Naive thymus-derived CD4-positive, alpha-beta T cell (primary cell): ENCODE data around the gene NTHL1. TPM values are rescaled to one million over a fixed set of nuclear protein-coding genes. Genes with fewer than 3 reads are reported as not detected.
A peak's percentile ranks its signal among the peaks of the same experiment; 100 is the strongest.

Source experiments
- ATAC-seq: fragments of 150-1000 bp; cut with Tn5 transposase; 2 replicates; pipeline ENCODE4 v1.10.0; 2021; ENCODE audit warnings: mild to moderate bottlenecking, moderate library complexity
- CTCF ChIA-PET: fragments of 350-600 bp; sonication (Branson Sonifier 250); formaldehyde crosslinking; loops from one replicate; lab custom pipeline; 2021; ENCODE audit warnings: antibody characterized with exemption; lab: Charles Lee
- POLR2A ChIA-PET: fragments of 350-600 bp; sonication (Branson Sonifier 250); formaldehyde crosslinking; loops from one replicate; lab custom pipeline; 2021; ENCODE audit warnings: antibody characterized with exemption, inconsistent platforms; lab: Charles Lee
- DNase-seq, 9 donors: peaks; one replicate each; pipeline versions ENCODE4 v3.0.0 to v3.0.0-alpha.2; 2020 to 2022; ENCODE audit warnings: mixed read lengths in 1 of 9
- H3K27ac ChIP-seq: one replicate; pipeline ENCODE4 v1.7.0; 2013; ENCODE audit warnings: mild to moderate bottlenecking, low read depth, low read length, moderate library complexity
- H3K27me3 ChIP-seq, 2 donors: one replicate each; pipeline ENCODE4 v1.7.0; 2013; ENCODE audit warnings: low read length in 2 of 2, mild to moderate bottlenecking in 2 of 2, moderate library complexity in 2 of 2; ENCODE audit not compliant: control insufficient read depth in 2 of 2, insufficient read depth in 2 of 2
- H3K36me3 ChIP-seq, 3 experiments: 1 replicate in 2 of 3; 2 replicates in 1 of 3; pipeline ENCODE4 v1.7.0; 2013; ENCODE audit warnings: low read length in 3 of 3, mild to moderate bottlenecking in 3 of 3, moderate library complexity in 1 of 3; ENCODE audit not compliant: insufficient read depth in 3 of 3, control insufficient read depth in 2 of 3
- H3K4me1 ChIP-seq, 2 donors: one replicate each; pipeline ENCODE4 v1.7.0; 2013; ENCODE audit warnings: low read length in 2 of 2, mild to moderate bottlenecking in 2 of 2, moderate library complexity in 1 of 2; ENCODE audit not compliant: control insufficient read depth in 2 of 2, insufficient read depth in 2 of 2
- H3K4me3 ChIP-seq: 2 replicates; pipeline ENCODE4 v1.7.0; 2013; ENCODE audit warnings: mild to moderate bottlenecking, low read length
- H3K9me3 ChIP-seq, 3 experiments: 1 replicate in 2 of 3; 2 replicates in 1 of 3; pipeline ENCODE4 v1.7.0; 2013; ENCODE audit warnings: low read length in 3 of 3; ENCODE audit not compliant: control insufficient read depth in 2 of 3
- H3K27ac Mint-ChIP-seq, 9 donors: one replicate each; pipeline ENCODE4 v1.8.0; 2020 to 2022; ENCODE audit warnings: mixed read lengths in 9 of 9, mild to moderate bottlenecking in 8 of 9, moderate library complexity in 5 of 9, inconsistent platforms in 2 of 9
- H3K27me3 Mint-ChIP-seq, 5 donors: one replicate each; pipeline ENCODE4 v1.8.0; 2021 to 2022; ENCODE audit warnings: mixed read lengths in 5 of 5, mild to moderate bottlenecking in 1 of 5
- H3K36me3 Mint-ChIP-seq, 5 donors: one replicate each; pipeline ENCODE4 v1.8.0; 2020 to 2022; ENCODE audit warnings: mixed read lengths in 5 of 5, mild to moderate bottlenecking in 3 of 5, inconsistent platforms in 1 of 5
- H3K4me1 Mint-ChIP-seq, 7 donors: one replicate each; pipeline ENCODE4 v1.8.0; 2020 to 2022; ENCODE audit warnings: mixed read lengths in 7 of 7, mild to moderate bottlenecking in 3 of 7, inconsistent platforms in 1 of 7
- H3K4me3 Mint-ChIP-seq, 10 donors: one replicate each; pipeline ENCODE4 v1.8.0; 2020 to 2022; ENCODE audit warnings: mild to moderate bottlenecking in 10 of 10, mixed read lengths in 10 of 10, moderate library complexity in 6 of 10, inconsistent platforms in 2 of 10
- H3K9me3 Mint-ChIP-seq, 11 donors: one replicate each; pipeline ENCODE4 v1.8.0; 2020 to 2022; ENCODE audit warnings: mixed read lengths in 11 of 11, mild to moderate bottlenecking in 4 of 11, inconsistent platforms in 1 of 11, moderate library complexity in 1 of 11
- intact Hi-C, 2 donors: fragments of 100-400 bp; cut with micrococcal nuclease; formaldehyde crosslinking; loops; one replicate each; pipeline ENCODE4 v1.15.1; 2023
- polyA plus RNA-seq, 2 donors: library from polyadenylated mRNA; unstranded; fragments of 300-500 nt; fragmentation: Illumina TruSeq; gene quantifications; one replicate each; pipeline ENCODE4 v1.2.3, GENCODE V29; 2021
- total RNA-seq, 6 experiments: library from RNA in 5 of 6; stranded (reverse) in 5 of 6; gene quantifications; 1 replicate in 5 of 6; 2 replicates in 1 of 6; pipeline ENCODE4 v1.2.3 and lab custom pipeline; 2021 to 2026

Gene NTHL1
- total and polyA plus RNA-seq, 7 experiments from 2014 or later = 4.4 to 27.0 (median 9.4) TPM

DNA sequence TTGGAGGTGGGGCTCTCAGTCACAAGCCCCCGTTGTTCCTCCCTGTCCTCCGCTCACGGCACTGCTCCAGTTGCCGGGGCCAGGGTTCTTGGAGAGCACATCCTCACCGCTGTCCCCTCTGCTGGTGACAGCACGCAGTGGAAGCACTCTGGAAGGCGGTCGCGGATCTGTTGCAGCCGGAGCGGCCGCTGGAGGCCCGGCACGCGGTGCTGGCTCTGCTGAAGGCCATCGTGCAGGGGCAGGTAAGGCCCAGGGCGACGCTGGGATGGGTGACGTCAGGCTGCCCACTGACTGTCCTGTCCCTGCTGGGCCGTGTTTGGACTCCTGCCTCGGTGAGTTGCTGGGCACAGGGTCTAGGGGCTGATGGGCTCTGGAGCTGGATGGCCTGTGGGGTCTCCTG, 5.6 kb upstream of the NTHL1 start:
- no peak for DNase-seq
- Mint-ChIP-seq H3K4me3 (no peak overlapping the region), H3K27me3 (no peaks in the 10 kb centered on the region), H3K4me1 (peaks cover 7 to 16% (median 11%) of the 10 kb centered on the region in 7 donors), H3K36me3 (peaks cover 0 to 7% (median 0%) of the 10 kb centered on the region in 5 donors), H3K9me3 (no peaks in the 10 kb centered on the region), H3K27ac (no peak overlapping the region)
- no peak overlapping the region for H3K4me3 ChIP-seq
- ChIA-PET POLR2A (no interaction called here), CTCF (no interaction called here)
- H3K36me3 ChIP-seq = peaks cover 0 to 75% (median 6%) of the 10 kb centered on the region in 3 experiments
- intact Hi-C loops = no loop called here
- no peak for ATAC-seq
- no peaks in the 10 kb centered on the region for H3K27me3 ChIP-seq
- H3K27ac ChIP-seq = no peak overlapping the region
- peaks cover 6% of the 10 kb centered on the region in 2 donors for H3K4me1 ChIP-seq
- no peaks in the 10 kb centered on the region for H3K9me3 ChIP-seq

DNA sequence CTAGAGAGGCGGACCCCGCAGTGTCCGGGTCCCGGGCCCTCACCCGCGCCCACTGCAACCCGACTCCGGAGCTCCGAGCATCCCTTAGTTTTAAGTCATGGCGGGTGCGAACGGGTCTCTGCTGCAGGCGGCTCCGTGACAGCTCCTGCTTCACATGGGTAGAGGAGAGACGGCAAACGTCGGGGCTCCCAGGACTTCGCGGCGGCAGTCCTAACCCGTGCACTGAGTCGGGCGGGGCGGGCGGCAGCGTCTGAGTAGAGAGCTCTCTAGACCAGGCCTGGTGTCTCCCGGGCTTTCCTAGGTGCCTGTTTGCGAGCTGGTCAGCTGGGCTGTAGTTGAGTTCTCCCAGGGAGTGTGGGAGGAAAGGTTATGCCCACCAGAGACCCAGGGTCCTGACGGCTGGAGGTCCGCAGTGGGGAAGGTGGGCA, 496 bp upstream of the NTHL1 start:
- H3K36me3 Mint-ChIP-seq = peaks cover 0 to 5% (median 0%) of the 10 kb centered on the region in 5 donors
- ChIA-PET CTCF (interaction anchor here (1.0 to 1.6 kb wide), 3 partner anchors 9 to 105 kb away, joined by 3 to 6 read pairs (median 3); no protein-coding TSS in a partner anchor), POLR2A (interaction anchor here (0.6 to 3.4 kb wide), 7 partner anchors 21 to 473 kb away, joined by 3 to 25 read pairs (median 3); partner anchors contain the start of genes NHERF2, RPS2, TBL3 and TRAF7)
- Histone ChIP-seq H3K36me3 (peaks cover 0 to 35% (median 3%) of the 10 kb centered on the region in 3 experiments), H3K9me3 (no peaks in the 10 kb centered on the region), H3K4me3 (peak overlapping the region; percentile 72), H3K27ac (peak overlapping the region; percentile 82), H3K27me3 (no peaks in the 10 kb centered on the region), H3K4me1 (peaks cover 6 to 12% of the 10 kb centered on the region in 2 donors)
- intact Hi-C loops = loop anchor here (5.0 kb wide), 2 partner anchors 41 to 219 kb away; partner anchors contain the start of genes RNPS1 (in 1 of the 2) and ZNF598 (in 1 of the 2)
- ATAC-seq (no peak), DNase-seq (no peak)
- H3K27me3 Mint-ChIP-seq = no peaks in the 10 kb centered on the region
- peak overlapping the region; percentile 82 to 97 (median 90) for H3K4me3 Mint-ChIP-seq
- peak overlapping the region in 7 of 9 donors; percentile 64 to 91 (median 82) for H3K27ac Mint-ChIP-seq
- H3K4me1 Mint-ChIP-seq = peaks cover 17 to 23% (median 20%) of the 10 kb centered on the region in 7 donors
- H3K9me3 Mint-ChIP-seq = no peaks in the 10 kb centered on the region

DNA sequence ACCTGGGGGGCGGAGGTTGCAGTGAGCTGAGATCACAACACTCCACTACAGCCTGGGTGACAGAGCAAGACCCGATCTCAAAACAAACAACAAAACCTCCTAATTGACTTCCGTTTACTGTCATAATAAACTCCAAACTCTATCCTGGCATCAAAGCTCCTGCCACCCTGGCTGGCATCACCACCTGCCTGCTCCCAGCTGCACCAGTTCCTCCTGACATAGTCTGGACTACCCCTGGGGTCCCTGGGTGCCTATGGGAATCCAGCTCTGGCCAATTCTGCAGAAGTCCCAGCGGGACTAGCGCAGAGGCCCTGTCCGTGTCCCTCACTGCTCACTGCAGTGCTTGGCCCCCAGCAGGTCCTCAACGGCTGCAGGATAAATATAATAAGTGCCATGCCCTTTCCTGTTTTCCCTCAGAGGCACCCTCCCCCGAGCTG, 723 bp downstream of the NTHL1 start:
- peak overlapping the region; percentile 82 to 97 (median 93) for H3K4me3 Mint-ChIP-seq
- peaks cover 6 to 12% of the 10 kb centered on the region in 2 donors for H3K4me1 ChIP-seq
- ChIA-PET POLR2A (interaction anchor here (0.7 to 3.4 kb wide), 5 partner anchors 13 to 108 kb away, joined by 3 to 25 read pairs (median 4); partner anchors contain the start of genes NHERF2, RPS2 and TRAF7), CTCF (interaction anchor here (0.7 to 1.6 kb wide), 6 partner anchors 7 to 1240 kb away, joined by 3 to 6 read pairs (median 3); partner anchors contain the start of gene HAGH)
- intact Hi-C loops = loop anchor here (1.0 to 5.0 kb wide), 11 partner anchors 24 to 220 kb away; partner anchors contain the start of genes ZNF598 (in 2 of the 2), E4F1 (in 1 of the 2), FAHD1 (in 1 of the 2) and HAGH (in 1 of the 2)
- H3K27me3 Mint-ChIP-seq = no peaks in the 10 kb centered on the region
- H3K9me3 Mint-ChIP-seq = no peaks in the 10 kb centered on the region
- peaks cover 0 to 5% (median 0%) of the 10 kb centered on the region in 5 donors for H3K36me3 Mint-ChIP-seq
- no peaks in the 10 kb centered on the region for H3K27me3 ChIP-seq
- H3K27ac ChIP-seq = peak overlapping the region; percentile 82
- H3K36me3 ChIP-seq = peaks cover 0 to 22% (median 3%) of the 10 kb centered on the region in 3 experiments
- H3K4me1 Mint-ChIP-seq = peaks cover 14 to 23% (median 19%) of the 10 kb centered on the region in 7 donors
- peak overlapping the region; percentile 72 for H3K4me3 ChIP-seq
- H3K9me3 ChIP-seq = no peaks in the 10 kb centered on the region
- ATAC-seq = no peak
- peak overlapping the region in 5 of 9 donors; percentile 12 to 80 (median 57) for H3K27ac Mint-ChIP-seq
- DNase-seq = no peak

DNA sequence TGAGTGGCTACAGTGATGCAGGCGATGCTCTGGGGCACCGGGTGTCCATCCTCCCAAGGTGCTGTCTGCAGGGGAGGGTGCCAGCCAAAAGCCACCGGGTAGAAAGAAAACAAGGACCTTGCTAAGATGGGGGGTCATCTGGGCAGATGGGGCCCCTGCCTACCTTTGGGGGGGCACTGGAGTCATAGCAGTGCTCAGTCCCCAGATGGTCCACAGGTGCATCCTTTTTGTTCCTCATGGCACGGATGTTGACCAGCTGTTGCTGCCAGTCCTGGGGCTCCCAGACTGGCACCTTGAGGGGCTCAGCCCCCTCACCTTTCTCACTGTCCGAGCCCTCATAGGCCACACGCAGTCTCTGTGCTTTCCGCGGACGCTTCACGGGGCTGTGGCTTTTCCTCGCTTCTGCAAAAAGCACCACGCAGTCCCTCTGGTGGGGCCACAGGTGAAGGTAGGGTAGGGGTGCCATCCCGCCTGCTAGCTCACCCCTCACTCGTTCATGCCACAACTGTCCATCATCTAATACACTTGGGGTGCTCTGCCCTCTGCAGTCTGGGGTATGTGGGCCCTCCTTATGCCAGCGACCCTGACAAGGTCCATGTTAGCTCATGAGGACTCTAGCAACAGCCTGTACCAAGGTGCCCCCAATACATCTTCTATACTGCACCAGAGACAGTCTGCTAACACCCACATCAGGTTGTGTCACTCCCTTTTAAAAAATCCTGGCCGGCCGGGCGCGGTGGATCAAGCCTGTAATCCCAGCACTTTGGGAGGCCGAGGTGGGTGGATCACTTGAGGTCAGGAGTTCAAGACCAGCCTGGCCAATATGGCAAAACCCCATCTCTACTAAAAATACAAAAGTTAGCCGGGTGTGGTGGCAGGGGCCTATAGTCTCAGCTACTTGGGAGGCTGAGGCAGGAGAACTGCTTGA, 1.4 kb downstream of the NTHL1 start:
- intact Hi-C loops = loop anchor here (2.0 to 5.0 kb wide), 4 partner anchors 39 to 221 kb away; partner anchors contain the start of genes FAHD1 (in 1 of the 2), HAGH (in 1 of the 2), RAB26 (in 1 of the 2) and RNPS1 (in 1 of the 2)
- H3K9me3 Mint-ChIP-seq = no peaks in the 10 kb centered on the region

DNA sequence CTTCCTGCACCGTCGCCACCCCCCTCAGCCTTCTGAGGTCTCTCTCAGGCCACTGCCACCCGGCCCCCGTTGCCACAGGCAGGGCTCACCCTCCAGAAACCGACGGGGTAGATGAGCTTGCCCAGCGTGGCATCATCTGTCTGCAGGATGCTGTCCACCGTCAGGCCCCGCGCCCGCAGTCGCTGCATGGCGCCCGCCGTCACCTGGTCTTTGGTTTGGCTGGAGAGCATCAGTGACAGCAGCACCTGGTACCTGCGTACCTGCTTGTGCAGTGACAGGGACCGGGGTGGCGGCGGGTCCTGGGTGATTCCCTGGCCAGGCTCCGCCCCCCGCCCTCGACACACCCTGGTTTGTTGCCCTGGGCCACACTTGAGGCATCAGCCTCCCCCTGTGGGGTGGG, 3.1 kb downstream of the NTHL1 start:
- ChIA-PET CTCF (no interaction called here), POLR2A (no interaction called here)
- H3K27ac Mint-ChIP-seq = no peak overlapping the region
- peaks cover 0 to 8% (median 0%) of the 10 kb centered on the region in 3 experiments for H3K36me3 ChIP-seq
- no peak for DNase-seq
- no peaks in the 10 kb centered on the region for H3K27me3 Mint-ChIP-seq
- H3K27me3 ChIP-seq = no peaks in the 10 kb centered on the region
- H3K4me3 Mint-ChIP-seq = no peak overlapping the region
- no peak overlapping the region for H3K4me3 ChIP-seq
- no peak for ATAC-seq
- H3K4me1 ChIP-seq = peaks cover 6 to 12% of the 10 kb centered on the region in 2 donors
- intact Hi-C loops = no loop called here
- no peaks in the 10 kb centered on the region for H3K36me3 Mint-ChIP-seq
- H3K9me3 ChIP-seq = no peaks in the 10 kb centered on the region
- no peaks in the 10 kb centered on the region for H3K9me3 Mint-ChIP-seq
- H3K27ac ChIP-seq = no peak overlapping the region
- peaks cover 14 to 21% (median 17%) of the 10 kb centered on the region in 7 donors for H3K4me1 Mint-ChIP-seq

More for the DNA sequence above, 1.4 kb downstream of the NTHL1 start:
- CTCF ChIA-PET = interaction anchor here (0.8 to 1.6 kb wide), 3 partner anchors 19 to 1239 kb away, joined by 3 read pairs; partner anchors contain the start of gene HAGH
- H3K27ac ChIP-seq = no peak overlapping the region
- H3K27me3 Mint-ChIP-seq = no peaks in the 10 kb centered on the region
- no peak for ATAC-seq
- H3K4me3 Mint-ChIP-seq = peak overlapping the region; percentile 82 to 97 (median 93)
- peaks cover 14 to 21% (median 17%) of the 10 kb centered on the region in 7 donors for H3K4me1 Mint-ChIP-seq
- no peak overlapping the region for H3K4me3 ChIP-seq
- DNase-seq = no peak
- no peaks in the 10 kb centered on the region for H3K9me3 ChIP-seq
- peaks cover 6 to 12% of the 10 kb centered on the region in 2 donors for H3K4me1 ChIP-seq
- no peak overlapping the region for H3K27ac Mint-ChIP-seq
- H3K27me3 ChIP-seq = no peaks in the 10 kb centered on the region
- H3K36me3 Mint-ChIP-seq = peaks cover 0 to 1% (median 0%) of the 10 kb centered on the region in 5 donors
- peaks cover 0 to 16% (median 3%) of the 10 kb centered on the region in 3 experiments for H3K36me3 ChIP-seq
- POLR2A ChIA-PET = interaction anchor here (0.7 to 3.4 kb wide), 4 partner anchors 14 to 109 kb away, joined by 3 to 25 read pairs (median 4); partner anchors contain the start of genes RPS2 and TRAF7
